ENCODE results near the gene LIAS.
A peak's percentile ranks its signal among the peaks of the same experiment; 100 is the strongest.

LIAS gene

GRCh38 chr4:39528061-39528465 is 69.2 kb downstream of the LIAS start:
- DNase-seq (ENCODE audit: low read depth, low spot score): peak; percentile 21
